HG03064 (cell line): ENCODE data around the gene CLCN6.

Source experiments
- ATAC-seq: cut with Tn5 transposase; IDR thresholded peaks from one replicate; pipeline ENCODE4 v1.9.1; 2021; ENCODE audit warnings: low read depth; ENCODE audit not compliant: unreplicated experiment

CLCN6 gene

GRCh38 chr1:11805422-11806306 is at the start of gene CLCN6, which contains the start of gene MTHFR:
TSS of gene CLCN6 (plus strand) at chr1:11806191. CDS start at chr1:11806263, 72 bp downstream.
TSS of gene MTHFR (minus strand) at chr1:11805964. CDS start at chr1:11803116, 2,848 bp downstream.
- ATAC-seq = peak; percentile 64

- no peak for ATAC-seq
Observed at GRCh38 chr1:11757047-11757446, 48.9 kb upstream of the CLCN6 start.

- no peak for ATAC-seq
Observed at GRCh38 chr1:11759791-11760190, 46.2 kb upstream of the CLCN6 start.

- no peak for ATAC-seq
Observed at GRCh38 chr1:11761285-11761684, 44.7 kb upstream of the CLCN6 start.

- no peak for ATAC-seq
Observed at GRCh38 chr1:11761988-11762406, 44.0 kb upstream of the CLCN6 start, which contains the start of gene C1orf167. TSS of gene C1orf167 (plus strand) at chr1:11762193. CDS start at chr1:11764401, 2,208 bp downstream.

GRCh38 chr1:11764115-11764514 is 41.9 kb upstream of the CLCN6 start:
- ATAC-seq = no peak

- no peak for ATAC-seq
Observed at GRCh38 chr1:11764519-11764918, 41.5 kb upstream of the CLCN6 start.

- ATAC-seq = no peak
Observed at GRCh38 chr1:11765661-11766428, 40.1 kb upstream of the CLCN6 start.

GRCh38 chr1:11766429-11766776 is 39.6 kb upstream of the CLCN6 start:
- ATAC-seq = no peak

GRCh38 chr1:11767922-11768704 is 37.9 kb upstream of the CLCN6 start:
- no peak for ATAC-seq

GRCh38 chr1:11768821-11769220 is 37.2 kb upstream of the CLCN6 start:
- ATAC-seq = no peak

- ATAC-seq = no peak
Observed at GRCh38 chr1:11769274-11769673, 36.7 kb upstream of the CLCN6 start.

- ATAC-seq = no peak
Observed at GRCh38 chr1:11770011-11770410, 36.0 kb upstream of the CLCN6 start.

GRCh38 chr1:11771481-11772043 is 34.4 kb upstream of the CLCN6 start:
- ATAC-seq = no peak

GRCh38 chr1:11772458-11772857 is 33.5 kb upstream of the CLCN6 start:
- no peak for ATAC-seq

GRCh38 chr1:11774753-11775152 is 31.2 kb upstream of the CLCN6 start:
- no peak for ATAC-seq

GRCh38 chr1:11777658-11778322 is 28.2 kb upstream of the CLCN6 start:
- no peak for ATAC-seq

GRCh38 chr1:11778336-11778735 is 27.7 kb upstream of the CLCN6 start:
- ATAC-seq = no peak

GRCh38 chr1:11778844-11779623 is 27.0 kb upstream of the CLCN6 start:
- ATAC-seq = no peak
